Measurements from ENCODE around the gene DOC2B.

DNA sequence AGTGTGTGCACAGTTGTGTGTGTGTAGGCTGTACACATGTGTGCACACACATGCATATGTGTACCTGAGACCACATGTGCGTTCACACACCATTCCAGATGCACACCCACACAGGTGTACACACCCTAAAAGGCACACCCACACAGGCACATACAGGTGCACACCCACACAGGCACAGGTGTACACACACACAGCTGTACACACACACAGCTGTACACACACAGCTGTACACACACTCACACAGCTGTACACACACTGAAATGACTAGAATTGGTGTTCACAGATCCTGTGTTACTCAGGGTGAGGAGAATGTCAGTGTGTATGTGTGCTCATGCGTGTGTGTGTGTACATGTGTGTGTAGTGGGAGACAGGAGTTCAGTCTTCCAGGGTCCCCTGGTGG is 15.9 kb upstream of the DOC2B start:
- TF ChIP-seq SETDB1 (IDR thresholded peaks at IDR 0.05; ENCODE audit: insufficient read length, low read length), result no peak
- TF ChIP-seq, protein P1, sequence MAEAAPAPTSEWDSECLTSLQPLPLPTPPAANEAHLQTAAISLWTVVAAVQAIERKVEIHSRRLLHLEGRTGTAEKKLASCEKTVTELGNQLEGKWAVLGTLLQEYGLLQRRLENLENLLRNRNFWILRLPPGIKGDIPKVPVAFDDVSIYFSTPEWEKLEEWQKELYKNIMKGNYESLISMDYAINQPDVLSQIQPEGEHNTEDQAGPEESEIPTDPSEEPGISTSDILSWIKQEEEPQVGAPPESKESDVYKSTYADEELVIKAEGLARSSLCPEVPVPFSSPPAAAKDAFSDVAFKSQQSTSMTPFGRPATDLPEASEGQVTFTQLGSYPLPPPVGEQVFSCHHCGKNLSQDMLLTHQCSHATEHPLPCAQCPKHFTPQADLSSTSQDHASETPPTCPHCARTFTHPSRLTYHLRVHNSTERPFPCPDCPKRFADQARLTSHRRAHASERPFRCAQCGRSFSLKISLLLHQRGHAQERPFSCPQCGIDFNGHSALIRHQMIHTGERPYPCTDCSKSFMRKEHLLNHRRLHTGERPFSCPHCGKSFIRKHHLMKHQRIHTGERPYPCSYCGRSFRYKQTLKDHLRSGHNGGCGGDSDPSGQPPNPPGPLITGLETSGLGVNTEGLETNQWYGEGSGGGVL (tag by site-specific recombination; IDR thresholded peaks at IDR 0.05), result no peak
- TF ChIP-seq, protein P2, sequence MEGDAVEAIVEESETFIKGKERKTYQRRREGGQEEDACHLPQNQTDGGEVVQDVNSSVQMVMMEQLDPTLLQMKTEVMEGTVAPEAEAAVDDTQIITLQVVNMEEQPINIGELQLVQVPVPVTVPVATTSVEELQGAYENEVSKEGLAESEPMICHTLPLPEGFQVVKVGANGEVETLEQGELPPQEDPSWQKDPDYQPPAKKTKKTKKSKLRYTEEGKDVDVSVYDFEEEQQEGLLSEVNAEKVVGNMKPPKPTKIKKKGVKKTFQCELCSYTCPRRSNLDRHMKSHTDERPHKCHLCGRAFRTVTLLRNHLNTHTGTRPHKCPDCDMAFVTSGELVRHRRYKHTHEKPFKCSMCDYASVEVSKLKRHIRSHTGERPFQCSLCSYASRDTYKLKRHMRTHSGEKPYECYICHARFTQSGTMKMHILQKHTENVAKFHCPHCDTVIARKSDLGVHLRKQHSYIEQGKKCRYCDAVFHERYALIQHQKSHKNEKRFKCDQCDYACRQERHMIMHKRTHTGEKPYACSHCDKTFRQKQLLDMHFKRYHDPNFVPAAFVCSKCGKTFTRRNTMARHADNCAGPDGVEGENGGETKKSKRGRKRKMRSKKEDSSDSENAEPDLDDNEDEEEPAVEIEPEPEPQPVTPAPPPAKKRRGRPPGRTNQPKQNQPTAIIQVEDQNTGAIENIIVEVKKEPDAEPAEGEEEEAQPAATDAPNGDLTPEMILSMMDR (tag by site-specific recombination; IDR thresholded peaks at IDR 0.05), result no peak
- TF ChIP-seq ZNF184 (tag by site-specific recombination; IDR thresholded peaks at IDR 0.05), result no peak
- no peak for TF ChIP-seq ZNF785 (tag by site-specific recombination; IDR thresholded peaks at IDR 0.05)
- no peak for TF ChIP-seq ZBTB17 (tag by site-specific recombination; IDR thresholded peaks at IDR 0.05)
- TF ChIP-seq ZNF560 (tag by site-specific recombination; IDR thresholded peaks at IDR 0.05; ENCODE audit: borderline replicate concordance), result no peak
- no peak for TF ChIP-seq ZNF114 (tag by site-specific recombination; IDR thresholded peaks at IDR 0.05)
- TF ChIP-seq, protein P3, sequence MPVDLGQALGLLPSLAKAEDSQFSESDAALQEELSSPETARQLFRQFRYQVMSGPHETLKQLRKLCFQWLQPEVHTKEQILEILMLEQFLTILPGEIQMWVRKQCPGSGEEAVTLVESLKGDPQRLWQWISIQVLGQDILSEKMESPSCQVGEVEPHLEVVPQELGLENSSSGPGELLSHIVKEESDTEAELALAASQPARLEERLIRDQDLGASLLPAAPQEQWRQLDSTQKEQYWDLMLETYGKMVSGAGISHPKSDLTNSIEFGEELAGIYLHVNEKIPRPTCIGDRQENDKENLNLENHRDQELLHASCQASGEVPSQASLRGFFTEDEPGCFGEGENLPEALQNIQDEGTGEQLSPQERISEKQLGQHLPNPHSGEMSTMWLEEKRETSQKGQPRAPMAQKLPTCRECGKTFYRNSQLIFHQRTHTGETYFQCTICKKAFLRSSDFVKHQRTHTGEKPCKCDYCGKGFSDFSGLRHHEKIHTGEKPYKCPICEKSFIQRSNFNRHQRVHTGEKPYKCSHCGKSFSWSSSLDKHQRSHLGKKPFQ (tag by site-specific recombination; IDR thresholded peaks at IDR 0.05), result peak; percentile 46; the same call in 1 of the 2 replicates
- TF ChIP-seq ZNF629 (tag by site-specific recombination; IDR thresholded peaks at IDR 0.05), result no peak
- TF ChIP-seq ZNF561 (tag by site-specific recombination; IDR thresholded peaks at IDR 0.05; ENCODE audit: borderline replicate concordance), result no peak

Data from HEK293 (cell line).